HG03457 (cell line): ENCODE data around the gene DRD4.
"Not testable (repeated sequence)": the region's sequence is repeated elsewhere in the genome, so short reads cannot be mapped to it uniquely, and the experiment has no call there.

ENCODE experiments used
- ATAC-seq: cut with Tn5 transposase; IDR thresholded peaks from one replicate; pipeline ENCODE4 v1.9.1; 2021; ENCODE audit warnings: moderate number of reproducible peaks; ENCODE audit not compliant: unreplicated experiment

Gene DRD4

DNA sequence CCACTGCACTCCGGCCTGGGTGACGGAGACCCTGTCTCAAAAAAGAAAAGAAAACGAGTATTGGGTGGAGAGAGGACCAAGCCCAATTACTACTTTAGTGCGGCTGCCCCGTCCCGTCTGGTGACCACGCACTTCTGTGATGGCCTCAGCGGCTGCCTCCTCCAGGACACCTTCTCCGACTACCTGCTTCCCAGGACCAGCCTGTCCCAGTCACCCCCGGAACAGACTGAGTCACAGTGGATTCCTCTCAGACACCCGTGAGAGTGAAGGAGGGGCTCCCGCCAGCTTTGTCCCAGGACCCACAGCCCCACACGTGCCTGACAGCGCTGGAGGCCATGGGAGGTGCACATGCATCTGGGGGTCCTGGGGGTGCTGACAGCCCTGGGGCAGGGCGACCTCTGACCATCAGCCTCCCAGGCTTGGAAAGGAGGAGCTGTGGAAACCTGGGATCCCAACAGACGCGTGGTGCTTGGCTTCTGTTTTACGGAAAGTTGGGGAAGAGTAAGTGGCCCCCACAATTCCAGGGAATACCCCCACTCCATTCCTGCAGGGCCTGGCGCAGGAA lies 4.8 kb downstream of the DRD4 start:
- ATAC-seq: no peak

DNA sequence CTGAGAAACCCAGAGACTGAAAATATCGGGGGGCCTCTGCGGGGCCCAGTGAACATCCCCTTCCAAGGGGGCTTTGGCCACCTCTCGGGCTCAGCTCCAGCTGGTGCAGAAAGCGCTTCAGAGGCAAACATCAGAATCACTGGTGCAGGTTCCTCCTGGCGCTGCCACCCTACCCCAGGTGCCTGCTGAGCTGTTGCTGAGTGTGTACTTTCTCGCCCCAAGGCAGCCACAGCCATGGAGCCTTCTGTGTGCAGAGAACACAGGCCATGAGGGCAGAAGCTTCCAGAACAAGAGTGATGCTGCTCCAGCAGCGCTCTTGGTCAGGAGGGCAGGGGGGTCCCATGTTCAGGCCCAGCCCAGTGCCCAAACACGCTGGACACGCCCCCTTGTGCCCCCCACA lies 6.3 kb downstream of the DRD4 start:
- no peak for ATAC-seq

- ATAC-seq: no peak
Measured at GRCh38 chr11:643849-644738, 7.0 kb downstream of the DRD4 start.

GRCh38 chr11:645536-645935 lies 8.5 kb downstream of the DRD4 start:
- ATAC-seq: no peak

- ATAC-seq: no peak
Measured at GRCh38 chr11:646214-646613, 9.1 kb downstream of the DRD4 start.

GRCh38 chr11:647672-648158 lies 10.6 kb downstream of the DRD4 start:
- not testable (repeated sequence) for ATAC-seq

- ATAC-seq: no peak
Measured at GRCh38 chr11:650482-650881, 13.4 kb downstream of the DRD4 start.

DNA sequence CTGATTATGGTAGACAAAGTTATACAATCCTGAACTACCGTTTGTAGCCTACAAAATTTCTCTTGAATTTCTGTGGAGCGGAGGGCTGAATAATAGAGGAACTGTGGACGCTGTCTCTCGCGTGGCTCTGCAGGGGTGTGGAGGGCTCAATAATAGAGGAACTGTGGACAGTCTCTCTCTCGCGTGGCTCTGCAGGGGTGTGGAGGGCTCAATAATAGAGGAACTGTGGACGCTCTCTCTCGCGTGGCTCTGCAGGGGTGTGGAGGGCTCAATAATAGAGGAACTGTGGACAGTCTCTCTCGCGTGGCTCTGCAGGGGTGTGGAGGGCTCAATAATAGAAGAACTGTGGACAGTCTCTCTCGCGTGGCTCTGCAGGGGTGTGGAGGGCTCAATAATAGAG lies 16.1 kb downstream of the DRD4 start:
- ATAC-seq: not testable (repeated sequence)

DNA sequence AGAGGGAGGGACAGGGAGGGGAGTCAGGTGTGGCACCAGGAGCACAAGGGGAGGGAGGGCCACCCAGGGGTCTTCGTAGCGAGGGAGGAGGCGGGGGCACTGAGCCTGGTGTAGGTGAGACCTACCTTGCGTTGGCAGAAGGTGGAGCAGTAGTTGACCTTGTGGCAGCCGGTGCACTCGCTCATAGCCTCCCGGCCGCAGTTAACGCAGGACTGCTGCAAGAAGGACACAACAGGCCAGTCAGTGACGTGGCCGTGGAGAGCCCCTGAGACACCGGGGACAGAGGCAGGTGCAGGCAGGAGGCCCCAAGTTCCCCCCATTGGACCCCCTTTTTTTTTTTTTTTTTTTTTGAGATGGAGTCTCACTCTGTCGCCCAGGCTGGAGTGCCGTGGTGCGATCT lies 16.8 kb downstream of the DRD4 start:
- ATAC-seq: no peak

- ATAC-seq: not testable (repeated sequence)
Measured at GRCh38 chr11:654444-654843, 17.4 kb downstream of the DRD4 start.

DNA sequence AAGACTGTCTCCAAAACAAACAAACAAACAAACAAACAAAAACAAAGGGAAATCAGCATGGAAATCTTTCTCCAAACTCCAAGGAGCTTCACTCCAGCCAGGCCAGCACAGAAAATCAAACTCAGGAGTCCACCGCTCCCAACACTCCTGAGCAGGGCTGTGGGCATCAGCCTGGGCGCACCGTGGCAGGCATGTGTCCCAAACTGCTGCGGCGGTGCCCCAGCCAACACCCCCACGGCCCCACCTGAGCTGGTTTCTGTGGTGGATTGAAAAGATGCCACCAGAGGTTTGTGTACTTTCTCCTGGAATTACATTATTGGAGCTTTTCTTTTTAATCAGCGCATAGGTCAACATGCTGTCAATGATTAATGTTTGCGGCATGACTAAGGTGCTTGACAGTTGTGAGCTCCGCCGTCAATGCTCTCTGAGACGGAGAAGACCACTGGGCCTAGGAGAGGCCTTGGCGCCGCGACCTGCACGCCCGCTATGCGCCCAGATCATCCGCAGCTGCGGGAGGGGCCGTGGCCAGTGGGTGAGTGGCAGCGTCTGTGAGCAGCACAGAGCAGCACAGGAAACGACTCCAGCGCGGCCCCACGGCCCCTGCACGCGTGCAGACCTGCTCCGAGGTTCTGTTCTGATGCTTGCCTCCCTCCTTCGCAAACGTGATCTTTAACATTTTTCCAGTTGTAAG lies 18.1 kb downstream of the DRD4 start:
- no peak for ATAC-seq

GRCh38 chr11:656426-656825 lies 19.4 kb downstream of the DRD4 start:
- ATAC-seq: no peak

GRCh38 chr11:656866-657265 lies 19.8 kb downstream of the DRD4 start:
- no peak for ATAC-seq

- no peak for ATAC-seq
Measured at GRCh38 chr11:657691-658126, 20.6 kb downstream of the DRD4 start.

- no peak for ATAC-seq
Measured at GRCh38 chr11:659532-660085, 22.5 kb downstream of the DRD4 start.

DNA sequence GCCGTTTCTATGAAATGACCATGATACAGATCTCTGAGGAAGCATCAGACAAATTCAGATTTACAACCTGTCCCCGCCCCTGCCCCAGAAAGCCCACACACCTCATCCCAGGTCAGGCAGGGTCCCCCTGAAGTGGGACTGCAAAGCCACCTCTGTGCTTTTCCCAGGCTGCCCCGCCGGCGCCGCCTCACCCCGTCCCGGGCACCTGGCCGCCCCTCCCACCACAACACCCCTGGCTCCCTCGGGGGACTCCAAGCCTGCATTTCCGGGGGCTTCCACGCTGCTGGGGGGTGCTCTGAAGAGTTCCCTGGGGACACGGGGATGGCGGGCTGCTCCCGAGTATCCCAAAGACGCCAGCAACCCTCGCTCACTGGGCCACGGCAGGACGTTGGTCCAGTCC lies 23.2 kb downstream of the DRD4 start:
- no peak for ATAC-seq

DNA sequence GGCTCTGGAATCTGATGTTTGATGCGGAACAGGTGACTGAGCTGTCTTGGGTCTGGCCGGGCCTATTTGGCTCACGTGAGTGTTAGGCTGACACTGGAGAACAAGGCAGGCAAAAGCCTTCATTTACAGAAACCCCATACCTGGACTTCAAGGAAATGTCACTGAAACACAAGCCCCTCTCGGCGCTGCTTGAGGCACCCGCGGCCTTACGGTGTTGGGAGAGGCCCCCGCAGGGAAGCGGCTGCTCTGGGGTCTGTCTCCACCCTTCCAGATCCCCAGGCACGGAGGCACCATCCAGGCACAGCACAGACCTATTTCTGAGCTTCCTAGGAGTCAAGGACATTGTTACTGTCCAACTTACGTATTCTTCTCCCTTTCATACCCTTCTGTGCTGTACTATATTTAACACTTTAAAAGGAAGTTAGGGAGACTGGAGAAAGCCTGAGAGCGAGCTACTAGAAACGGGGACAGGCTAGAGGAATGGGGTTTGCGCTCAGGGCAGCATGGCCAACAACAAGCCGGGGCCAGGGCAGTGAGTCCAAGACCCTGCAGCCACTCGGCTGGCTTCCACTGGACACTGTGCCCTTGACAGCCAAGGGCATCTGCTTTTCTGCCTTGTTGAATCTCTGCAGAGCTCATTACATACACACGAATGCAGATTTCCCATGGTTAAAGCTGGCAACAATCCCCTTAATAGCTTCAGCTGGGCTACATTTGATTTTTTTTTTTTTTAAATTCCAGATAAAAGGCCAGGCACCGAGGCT lies 23.8 kb downstream of the DRD4 start:
- ATAC-seq: no peak

- no peak for ATAC-seq
Measured at GRCh38 chr11:662689-663274, 25.7 kb downstream of the DRD4 start.

DNA sequence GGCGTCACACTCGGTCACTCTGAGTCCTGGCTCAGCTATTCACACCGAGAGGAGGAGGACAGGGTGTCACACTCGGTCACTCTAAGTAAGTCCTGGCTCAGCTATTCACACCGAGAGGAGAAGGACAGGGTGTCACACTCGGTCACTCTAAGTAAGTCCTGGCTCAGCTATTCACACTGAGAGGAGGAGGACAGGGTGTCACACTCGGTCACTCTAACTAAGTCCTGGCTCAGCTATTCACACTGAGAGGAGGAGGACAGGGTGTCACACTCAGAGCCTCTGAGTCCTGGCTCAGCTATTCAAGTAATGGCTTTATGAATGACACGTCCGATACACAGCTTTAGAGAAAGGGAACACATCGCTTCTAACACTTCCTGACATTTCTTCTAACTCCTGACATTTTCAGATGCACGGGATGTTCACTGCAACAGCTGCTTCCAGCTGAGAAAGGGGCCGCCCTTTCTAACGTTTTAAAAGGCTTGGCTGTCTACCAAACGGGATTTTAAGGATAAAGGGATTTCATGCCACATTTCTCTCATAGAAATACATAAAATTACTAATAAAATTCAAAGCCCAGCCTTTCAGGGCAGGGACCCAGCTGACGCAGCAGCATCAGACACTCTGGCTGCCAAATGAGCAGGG lies 28.1 kb downstream of the DRD4 start:
- no peak for ATAC-seq
